K562 (cell line): ENCODE data around the gene PITHD1. TPM values are rescaled to one million over a fixed set of nuclear protein-coding genes. Genes with fewer than 3 reads are reported as not detected.
A peak's percentile ranks its signal among the peaks of the same experiment; 100 is the strongest.

ENCODE experiments used
- ATAC-seq: fragments of 200-7000 bp; cut with Tn5 transposase; 3 replicates; pipeline ENCODE4 v1.9.1; 2020; ENCODE audit warnings: moderate library complexity
- BruUV-seq: library from RNA; stranded (reverse); fragments of 400-500 nt; replicated peaks from 2 replicates; lab custom pipeline; 2021; lab: Mats Ljungman, UMichigan
- CTCF ChIA-PET: fragments of 300-600 bp; formaldehyde crosslinking; extraction: SDS; loops from one replicate; lab custom pipeline; 2021; ENCODE audit warnings: low intra/inter-chr PET ratio; lab: Yijun Ruan, JAX
- POLR2A ChIA-PET: fragments of 300-600, 350-650 bp; sonication (Branson Sonifier 250); formaldehyde crosslinking; extraction: SDS; loops from one replicate; lab custom pipeline; 2021; ENCODE audit warnings: antibody characterized with exemption, inconsistent platforms; lab: Yijun Ruan, JAX
- DNase-seq, 4 experiments: peaks; one replicate each; pipeline versions ENCODE4 v3.0.0 to v3.0.0-alpha.2; 2011 to 2018; ENCODE audit warnings: low spot score in 3 of 4, mixed read lengths in 3 of 4; ENCODE audit errors: extremely low read depth in 1 of 4
- FAIRE-seq: peaks from 2 replicates; lab custom pipeline; 2011; peaks lifted over from hg19 to GRCh38; lab: Jason Lieb, UNC
- H2AFZ ChIP-seq: 2 replicates; pipeline ENCODE4 v1.6.0; 2011; ENCODE audit warnings: low read depth, low read length, control low read depth, inconsistent platforms
- H3K27ac ChIP-seq: fragments of 200-600 bp; 3 replicates; pipeline ENCODE4 v1.8.0; 2011; ENCODE audit warnings: low read depth, mild to moderate bottlenecking, control low read depth, inconsistent platforms, low read length, moderate library complexity, mixed read lengths; ENCODE audit errors: extremely low read depth
- H3K27me3 ChIP-seq, 2 experiments: fragments of 300-600 bp in 1 of 2; 2 replicates in 1 of 2; 3 replicates in 1 of 2; pipeline versions ENCODE4 v1.6.0 to v1.8.0; 2011; ENCODE audit warnings: inconsistent platforms in 2 of 2, low read length in 2 of 2, mild to moderate bottlenecking in 1 of 2, mixed read lengths in 1 of 2, moderate library complexity in 1 of 2; ENCODE audit not compliant: control insufficient read depth in 2 of 2, insufficient read depth in 2 of 2
- H3K36me3 ChIP-seq: fragments of 300-600 bp; 3 replicates; pipeline ENCODE4 v1.8.0; 2011; ENCODE audit warnings: mild to moderate bottlenecking, low read length, inconsistent platforms; ENCODE audit not compliant: control insufficient read depth, insufficient read depth
- H3K4me1 ChIP-seq, 2 experiments: fragments of 200-600 bp in 1 of 2; replicated peaks in 1 of 2; 2 replicates in 1 of 2; 3 replicates in 1 of 2; pipeline versions ENCODE4 v1.5.1 to v1.8.0; 2011; ENCODE audit warnings: inconsistent platforms in 2 of 2, low read length in 2 of 2, mild to moderate bottlenecking in 1 of 2, mixed read lengths in 1 of 2, moderate library complexity in 1 of 2; ENCODE audit not compliant: control insufficient read depth in 2 of 2, insufficient read depth in 2 of 2
- H3K4me2 ChIP-seq: 2 replicates; pipeline ENCODE4 v1.6.1; 2011; ENCODE audit warnings: low read length, control low read depth, inconsistent platforms, mixed read lengths; ENCODE audit not compliant: insufficient read depth
- H3K4me3 ChIP-seq: fragments of 200-600 bp; sonication (generic), shearing (Covaris generic); 2 replicates; pipeline ENCODE4 v1.5.1; 2016; ENCODE audit warnings: control low read depth, inconsistent platforms
- H3K79me2 ChIP-seq: fragments of 200-600 bp; 3 replicates; pipeline ENCODE4 v1.8.0; 2011; ENCODE audit warnings: low read length, inconsistent platforms; ENCODE audit not compliant: control insufficient read depth, insufficient read depth
- H3K9ac ChIP-seq, 2 experiments: 2 replicates each; pipeline versions ENCODE4 v1.6.0 to v1.6.1; 2011; ENCODE audit warnings: low read depth in 2 of 2, low read length in 2 of 2, control low read depth in 1 of 2, inconsistent platforms in 1 of 2, mild to moderate bottlenecking in 1 of 2, mixed read lengths in 1 of 2; ENCODE audit not compliant: insufficient read depth in 1 of 2
- H3K9me1 ChIP-seq: one replicate; pipeline ENCODE4 v1.6.0; 2011; ENCODE audit warnings: inconsistent platforms, mild to moderate bottlenecking, low read length, moderate library complexity; ENCODE audit not compliant: control insufficient read depth, insufficient read depth
- H3K9me3 ChIP-seq: replicated peaks from 2 replicates; pipeline ENCODE4 v1.5.1; 2011; ENCODE audit warnings: low read depth, low read length, inconsistent platforms; ENCODE audit not compliant: control insufficient read depth, insufficient read depth
- H4K20me1 ChIP-seq: replicated peaks from 2 replicates; pipeline ENCODE4 v1.6.1; 2011; ENCODE audit warnings: low read length, inconsistent platforms, mixed read lengths; ENCODE audit not compliant: control insufficient read depth, insufficient read depth
- ERF ChIP-seq: fragments of 450-650 bp; formaldehyde crosslinking; IDR thresholded peaks from 2 replicates; pipeline ENCODE4 v1.4.0; 2020; ENCODE audit warnings: mild to moderate bottlenecking, mixed read lengths
- FOXA3 ChIP-seq, 2 experiments: fragments of 450-650 bp in 1 of 2; sonication (generic) in 1 of 2; formaldehyde crosslinking; IDR thresholded peaks in 1 of 2; conservative IDR thresholded peaks in 1 of 2; 2 replicates each; pipeline versions ENCODE4 v1.4.0 to v1.8.0; 2020 to 2022; ENCODE audit warnings: mild to moderate bottlenecking in 2 of 2, missing genetic modification reagents in 1 of 2
- SPI1 ChIP-seq: IDR thresholded peaks from 2 replicates; pipeline ENCODE4 v1.6.1; 2011; ENCODE audit warnings: low read depth, low read length, control low read depth, borderline replicate concordance
- TCF3 ChIP-seq: sonication (generic); formaldehyde crosslinking; IDR thresholded peaks from 2 replicates; pipeline ENCODE4 v1.4.0; 2020; ENCODE audit warnings: mild to moderate bottlenecking, missing genetic modification reagents
- in situ Hi-C: fragments of 300-500 bp; cut with MboI; formaldehyde crosslinking; loops from 4 replicates; pipeline ENCODE4 v1.15.0; 2018; ENCODE audit warnings: inconsistent platforms, mixed read lengths
- intact Hi-C: fragments of 100-400 bp; cut with micrococcal nuclease; formaldehyde crosslinking; loops from 2 replicates; pipeline ENCODE4 v1.14.2; 2022
- polyA plus RNA-seq, 8 experiments: library from polyadenylated mRNA; depleted of rRNA in 4 of 8; stranded (reverse) in 5 of 8; unstranded in 3 of 8; fragments of >200 nt; fragmentation: Nextera tagmentation in 2 of 8; fragmentation: Illumina TruSeq in 1 of 8; extraction: Ambion mirVana in 2 of 8; extraction: Trizol in 1 of 8; gene quantifications; 2 replicates each; pipeline versions ENCODE4 v1.2.1 to v1.2.3, GENCODE V29; 2011 to 2014; ENCODE audit warnings: inconsistent platforms in 1 of 8, missing spikeins in 1 of 8
- total RNA-seq, 7 experiments: library from RNA; depleted of rRNA in 6 of 7; stranded (reverse); fragments of >200 nt in 6 of 7; fragmentation: Illumina TruSeq in 2 of 7; extraction: Trizol in 2 of 7; gene quantifications; 2 replicates each; pipeline versions ENCODE4 v1.2.1 to v1.2.3, GENCODE V29; 2011 to 2021; ENCODE audit warnings: low replicate concordance in 1 of 7
- TF ChIP-seq, protein P1 (sequence below), 2 experiments: fragments of 450-650 bp; IDR thresholded peaks; 2 replicates each; pipeline ENCODE4 v1.6.1; 2018; ENCODE audit warnings: mild to moderate bottlenecking in 2 of 2, low read depth in 1 of 2; ENCODE audit not compliant: partially characterized antibody in 2 of 2

PITHD1 gene
- total and polyA plus RNA-seq, 9 of the 15 experiments (the other 6 are each of a cell fraction or from before 2014, with no cell fraction given) = 46.5 to 175 (median 149) TPM

DNA sequence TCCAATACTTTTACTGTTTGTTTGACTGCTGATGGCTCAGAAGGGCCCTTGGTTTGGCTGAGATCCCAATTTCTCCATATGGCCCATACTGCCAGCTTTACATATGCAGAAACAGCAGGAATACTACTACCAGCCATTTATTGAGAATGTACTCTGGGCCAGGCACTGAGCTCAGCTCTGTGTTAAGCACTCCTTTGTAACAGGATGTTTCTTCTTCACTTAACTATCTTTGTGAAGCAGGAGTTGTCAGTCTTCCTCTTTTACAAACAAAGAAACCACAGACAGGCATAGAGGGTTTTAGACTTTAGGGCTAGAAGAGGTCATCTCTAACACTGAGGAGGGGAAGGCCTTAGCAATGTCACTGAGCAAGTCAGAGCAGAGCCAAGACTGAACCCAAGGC is 38.7 kb downstream of the PITHD1 start:
- FAIRE-seq (no peak), ATAC-seq (peak; percentile 34), DNase-seq (no peak)
- POLR2A ChIA-PET = interaction anchor here (0.7 to 1.3 kb wide), 4 partner anchors 8 to 50 kb away, joined by 3 to 4 read pairs (median 4); partner anchors contain the start of gene HMGCL
- CTCF ChIA-PET = no interaction called here
- Histone ChIP-seq H3K79me2 (no peaks in the 10 kb centered on the region), H3K4me2 (no peak overlapping the region), H3K4me3 (no peak overlapping the region), H3K9me1 (no peaks in the 10 kb centered on the region), H3K9ac (no peak overlapping the region), H3K36me3 (peaks cover 25% of the 10 kb centered on the region; the same call in 2 of the 3 replicates), H3K27me3 (no peaks in the 10 kb centered on the region), H2AFZ (no peak overlapping the region), H3K9me3 (no peaks in the 10 kb centered on the region), H4K20me1 (no peaks in the 10 kb centered on the region), H3K27ac (no peak overlapping the region), H3K4me1 (no peaks in the 10 kb centered on the region; a peak in 1 of 5 replicates)
- intact Hi-C loops = no loop called here
- TF ChIP-seq FOXA3 (CRISPR knock-in tag; conservative IDR thresholded peaks at IDR 0.05 in 1 of 2, IDR thresholded peaks at IDR 0.05 in 1 of 2) (peak in 1 of 2 experiments; percentile 43; a peak in 1 of 4 replicates), ERF (CRISPR knock-in tag) (0 out of 2 replicates have a peak, but pooled peaks have one; percentile 17), SPI1 (peak; percentile 58), TCF3 (CRISPR knock-in tag) (peak; percentile 62)
- TF ChIP-seq, protein P1, sequence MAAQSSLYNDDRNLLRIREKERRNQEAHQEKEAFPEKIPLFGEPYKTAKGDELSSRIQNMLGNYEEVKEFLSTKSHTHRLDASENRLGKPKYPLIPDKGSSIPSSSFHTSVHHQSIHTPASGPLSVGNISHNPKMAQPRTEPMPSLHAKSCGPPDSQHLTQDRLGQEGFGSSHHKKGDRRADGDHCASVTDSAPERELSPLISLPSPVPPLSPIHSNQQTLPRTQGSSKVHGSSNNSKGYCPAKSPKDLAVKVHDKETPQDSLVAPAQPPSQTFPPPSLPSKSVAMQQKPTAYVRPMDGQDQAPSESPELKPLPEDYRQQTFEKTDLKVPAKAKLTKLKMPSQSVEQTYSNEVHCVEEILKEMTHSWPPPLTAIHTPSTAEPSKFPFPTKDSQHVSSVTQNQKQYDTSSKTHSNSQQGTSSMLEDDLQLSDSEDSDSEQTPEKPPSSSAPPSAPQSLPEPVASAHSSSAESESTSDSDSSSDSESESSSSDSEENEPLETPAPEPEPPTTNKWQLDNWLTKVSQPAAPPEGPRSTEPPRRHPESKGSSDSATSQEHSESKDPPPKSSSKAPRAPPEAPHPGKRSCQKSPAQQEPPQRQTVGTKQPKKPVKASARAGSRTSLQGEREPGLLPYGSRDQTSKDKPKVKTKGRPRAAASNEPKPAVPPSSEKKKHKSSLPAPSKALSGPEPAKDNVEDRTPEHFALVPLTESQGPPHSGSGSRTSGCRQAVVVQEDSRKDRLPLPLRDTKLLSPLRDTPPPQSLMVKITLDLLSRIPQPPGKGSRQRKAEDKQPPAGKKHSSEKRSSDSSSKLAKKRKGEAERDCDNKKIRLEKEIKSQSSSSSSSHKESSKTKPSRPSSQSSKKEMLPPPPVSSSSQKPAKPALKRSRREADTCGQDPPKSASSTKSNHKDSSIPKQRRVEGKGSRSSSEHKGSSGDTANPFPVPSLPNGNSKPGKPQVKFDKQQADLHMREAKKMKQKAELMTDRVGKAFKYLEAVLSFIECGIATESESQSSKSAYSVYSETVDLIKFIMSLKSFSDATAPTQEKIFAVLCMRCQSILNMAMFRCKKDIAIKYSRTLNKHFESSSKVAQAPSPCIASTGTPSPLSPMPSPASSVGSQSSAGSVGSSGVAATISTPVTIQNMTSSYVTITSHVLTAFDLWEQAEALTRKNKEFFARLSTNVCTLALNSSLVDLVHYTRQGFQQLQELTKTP (IDR thresholded peaks at IDR 0.05; ENCODE audit: low read depth in 1 of 2, partially characterized antibody in 2 of 2) = no peak
- in situ Hi-C loops = no loop called here
- BruUV-seq = no TSS peak
